Measurements from ENCODE around the gene DBNL.

DNA sequence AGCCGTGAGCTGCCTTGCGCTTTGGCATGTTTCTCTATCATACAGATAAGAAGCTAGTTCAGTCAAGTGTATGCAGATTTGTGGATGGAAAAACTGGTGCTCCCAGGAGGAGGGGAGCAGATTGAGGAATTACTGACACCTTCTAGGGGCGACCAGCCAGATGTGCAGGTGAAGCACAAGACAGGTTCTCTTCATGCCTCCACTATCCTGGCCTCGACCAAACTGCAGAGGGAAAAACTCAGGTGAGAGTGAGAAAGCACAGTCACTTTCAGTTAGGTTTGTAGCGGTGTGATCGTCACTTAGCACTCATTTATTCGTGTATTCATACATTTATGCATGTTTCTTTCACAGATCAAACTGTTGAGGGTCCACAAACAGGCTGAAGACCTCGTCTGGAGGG, 600 bp upstream of the DBNL start:
- TF ChIP-seq EZH2 (IDR thresholded peaks at IDR 0.05; ENCODE audit: insufficient read depth, poor library complexity, severe bottlenecking) (no peak), EZH2phosphoT487 (IDR thresholded peaks at IDR 0.05; ENCODE audit: insufficient read depth, low read depth) (no peak)
